ENCODE results near the gene TCEA2.

The TCEA2 gene

GRCh38 chr20:64090165-64090564 is 27.2 kb downstream of the TCEA2 start:
- Histone ChIP-seq H3K27me3 (ENCODE audit: insufficient read depth, low read length, poor library complexity) (peaks cover 4% of the 10 kb centered on the region), H3K79me2 (ENCODE audit: control insufficient read depth, insufficient read depth, low read length) (no peaks in the 10 kb centered on the region), H3K18ac (ENCODE audit: low read length) (no peak overlapping the region), H2BK15ac (replicated peaks; ENCODE audit: low read depth) (no peak overlapping the region), H3K9ac (ENCODE audit: low read length) (no peak overlapping the region), H4K5ac (ENCODE audit: low read length) (no peak overlapping the region), H4K8ac (ENCODE audit: low read depth, low read length) (no peak overlapping the region), H3K23ac (ENCODE audit: low read length) (no peak overlapping the region), H3K79me1 (ENCODE audit: low read length) (no peaks in the 10 kb centered on the region), H3K4me3 (ENCODE audit: low read length) (no peak overlapping the region), H3K56ac (ENCODE audit: low read length) (no peak overlapping the region), H3K4me2 (ENCODE audit: low read length) (no peak overlapping the region), H3K4ac (ENCODE audit: low read depth, low read length) (no peak overlapping the region), H3K36me3 (ENCODE audit: control insufficient read depth, insufficient read depth, low read length) (no peaks in the 10 kb centered on the region), H2BK5ac (ENCODE audit: low read length) (no peak overlapping the region), H3K4me1 (ENCODE audit: control insufficient read depth, low read depth, low read length) (no peaks in the 10 kb centered on the region), H2BK120ac (ENCODE audit: low read depth, low read length) (no peak overlapping the region), H2AK5ac (ENCODE audit: low read length) (no peak overlapping the region), H3K27ac (ENCODE audit: low read depth, low read length) (no peak overlapping the region)
- no CpG with 5 or more reads among the region's 10 CpGs for WGBS (ENCODE audit: extremely low coverage, insufficient coverage, low lambda C conversion rate)
- DNase-seq: peak; percentile 54

GRCh38 chr20:64091340-64091739 is 28.3 kb downstream of the TCEA2 start:
- H3K4ac ChIP-seq (ENCODE audit: low read depth, low read length): no peak overlapping the region
- no peak overlapping the region for H2BK120ac ChIP-seq (ENCODE audit: low read depth, low read length)
- DNase-seq: no peak
- H2AK5ac ChIP-seq (ENCODE audit: low read length): no peak overlapping the region
- H2BK5ac ChIP-seq (ENCODE audit: low read length): no peak overlapping the region
- no peak overlapping the region for H3K27ac ChIP-seq (ENCODE audit: low read depth, low read length)
- H3K79me1 ChIP-seq (ENCODE audit: low read length): no peaks in the 10 kb centered on the region
- no peak overlapping the region for H3K56ac ChIP-seq (ENCODE audit: low read length)
- H2BK15ac ChIP-seq (replicated peaks; ENCODE audit: low read depth): no peak overlapping the region
- H3K9ac ChIP-seq (ENCODE audit: low read length): no peak overlapping the region
- H4K8ac ChIP-seq (ENCODE audit: low read depth, low read length): no peak overlapping the region
- no peak overlapping the region for H4K5ac ChIP-seq (ENCODE audit: low read length)
- no peak overlapping the region for H3K18ac ChIP-seq (ENCODE audit: low read length)
- no peak overlapping the region for H3K4me2 ChIP-seq (ENCODE audit: low read length)
- no peak overlapping the region for H3K23ac ChIP-seq (ENCODE audit: low read length)
- H3K27me3 ChIP-seq (ENCODE audit: insufficient read depth, low read length, poor library complexity): no peaks in the 10 kb centered on the region
- no peaks in the 10 kb centered on the region for H3K4me1 ChIP-seq (ENCODE audit: control insufficient read depth, low read depth, low read length)
- no peak overlapping the region for H3K4me3 ChIP-seq (ENCODE audit: low read length)
- no peaks in the 10 kb centered on the region for H3K36me3 ChIP-seq (ENCODE audit: control insufficient read depth, insufficient read depth, low read length)
- no CpG with 5 or more reads among the region's 19 CpGs for WGBS (ENCODE audit: extremely low coverage, insufficient coverage, low lambda C conversion rate)
- no peaks in the 10 kb centered on the region for H3K79me2 ChIP-seq (ENCODE audit: control insufficient read depth, insufficient read depth, low read length)

DNA sequence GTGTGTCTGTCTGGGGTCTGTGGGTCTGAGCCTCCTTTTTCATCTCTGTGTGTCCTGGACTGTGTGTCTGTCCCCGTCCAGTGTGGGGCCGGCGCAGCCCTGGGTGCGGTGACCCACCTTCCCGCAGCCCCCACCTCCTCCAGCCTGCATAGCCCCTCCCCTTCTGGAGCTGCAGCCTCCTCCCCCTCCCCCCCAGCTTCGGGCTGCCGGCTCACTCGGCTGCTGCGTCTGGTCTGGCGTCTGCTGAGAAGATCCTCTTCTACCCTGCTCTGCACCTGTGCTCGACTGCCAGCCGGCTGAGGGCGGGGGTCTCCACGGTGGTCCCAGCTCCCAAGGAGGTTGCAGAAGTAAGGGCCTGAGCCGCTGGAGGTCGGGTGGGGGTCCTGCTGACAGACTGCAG is 28.8 kb downstream of the TCEA2 start:
- no peak overlapping the region for H2AK5ac ChIP-seq (ENCODE audit: low read length)
- H4K8ac ChIP-seq (ENCODE audit: low read depth, low read length): no peak overlapping the region
- H3K79me2 ChIP-seq (ENCODE audit: control insufficient read depth, insufficient read depth, low read length): no peaks in the 10 kb centered on the region
- H3K4me1 ChIP-seq (ENCODE audit: control insufficient read depth, low read depth, low read length): no peaks in the 10 kb centered on the region
- H3K18ac ChIP-seq (ENCODE audit: low read length): no peak overlapping the region
- no peak overlapping the region for H3K9ac ChIP-seq (ENCODE audit: low read length)
- no peak overlapping the region for H3K4me2 ChIP-seq (ENCODE audit: low read length)
- no peaks in the 10 kb centered on the region for H3K27me3 ChIP-seq (ENCODE audit: insufficient read depth, low read length, poor library complexity)
- no peaks in the 10 kb centered on the region for H3K36me3 ChIP-seq (ENCODE audit: control insufficient read depth, insufficient read depth, low read length)
- H2BK15ac ChIP-seq (replicated peaks; ENCODE audit: low read depth): no peak overlapping the region
- no CpG with 5 or more reads among the region's 16 CpGs for WGBS (ENCODE audit: extremely low coverage, insufficient coverage, low lambda C conversion rate)
- H3K4ac ChIP-seq (ENCODE audit: low read depth, low read length): no peak overlapping the region
- H3K23ac ChIP-seq (ENCODE audit: low read length): no peak overlapping the region
- DNase-seq: no peak
- H3K79me1 ChIP-seq (ENCODE audit: low read length): no peaks in the 10 kb centered on the region
- H3K56ac ChIP-seq (ENCODE audit: low read length): no peak overlapping the region
- no peak overlapping the region for H3K4me3 ChIP-seq (ENCODE audit: low read length)
- no peak overlapping the region for H3K27ac ChIP-seq (ENCODE audit: low read depth, low read length)
- H4K5ac ChIP-seq (ENCODE audit: low read length): no peak overlapping the region
- no peak overlapping the region for H2BK120ac ChIP-seq (ENCODE audit: low read depth, low read length)
- no peak overlapping the region for H2BK5ac ChIP-seq (ENCODE audit: low read length)

DNA sequence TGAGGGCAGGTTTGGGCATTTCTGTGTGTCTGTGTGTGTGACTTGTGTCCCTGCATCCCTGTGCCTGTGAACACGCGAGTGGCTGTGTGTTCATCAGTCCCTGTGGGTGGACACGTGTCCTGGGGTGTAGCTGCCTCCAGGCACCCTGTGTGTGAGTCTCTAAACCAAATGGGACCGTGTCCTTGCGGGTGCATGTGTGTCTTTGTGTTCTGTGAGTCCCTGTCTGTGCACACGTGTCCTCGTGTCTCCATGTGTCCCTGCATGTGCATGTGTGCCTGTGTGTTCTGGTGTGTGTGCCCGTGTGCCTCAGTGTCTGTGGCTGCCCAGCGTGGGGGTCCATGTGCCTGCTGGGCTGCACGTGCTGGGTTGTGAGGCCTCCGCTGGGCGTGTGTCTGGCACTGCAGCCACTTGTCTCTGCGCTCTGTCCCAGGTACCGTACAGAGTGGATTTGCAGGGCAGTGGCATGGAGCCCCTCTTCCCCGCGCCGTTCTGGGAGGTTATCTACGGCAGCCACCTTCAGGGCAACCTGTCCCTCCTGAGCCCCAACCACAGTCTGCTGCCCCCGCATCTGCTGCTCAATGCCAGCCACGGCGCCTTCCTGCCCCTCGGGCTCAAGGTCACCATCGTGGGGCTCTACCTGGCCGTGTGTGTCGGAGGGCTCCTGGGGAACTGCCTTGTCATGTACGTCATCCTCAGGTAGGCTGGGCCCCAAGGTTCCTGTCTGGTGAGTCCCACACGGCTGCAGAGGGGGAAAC is 29.4 kb downstream of the TCEA2 start:
- no peaks in the 10 kb centered on the region for H3K79me2 ChIP-seq (ENCODE audit: control insufficient read depth, insufficient read depth, low read length)
- H3K4me2 ChIP-seq (ENCODE audit: low read length): no peak overlapping the region
- no peak for DNase-seq
- no peak overlapping the region for H2BK15ac ChIP-seq (replicated peaks; ENCODE audit: low read depth)
- H3K79me1 ChIP-seq (ENCODE audit: low read length): no peaks in the 10 kb centered on the region
- H3K4me1 ChIP-seq (ENCODE audit: control insufficient read depth, low read depth, low read length): no peaks in the 10 kb centered on the region
- no peak overlapping the region for H4K8ac ChIP-seq (ENCODE audit: low read depth, low read length)
- H2BK120ac ChIP-seq (ENCODE audit: low read depth, low read length): no peak overlapping the region
- H3K4ac ChIP-seq (ENCODE audit: low read depth, low read length): no peak overlapping the region
- no peak overlapping the region for H3K18ac ChIP-seq (ENCODE audit: low read length)
- no peak overlapping the region for H3K56ac ChIP-seq (ENCODE audit: low read length)
- no peaks in the 10 kb centered on the region for H3K36me3 ChIP-seq (ENCODE audit: control insufficient read depth, insufficient read depth, low read length)
- H3K23ac ChIP-seq (ENCODE audit: low read length): peak overlapping the region; percentile 66
- H2BK5ac ChIP-seq (ENCODE audit: low read length): no peak overlapping the region
- H3K9ac ChIP-seq (ENCODE audit: low read length): no peak overlapping the region
- no peak overlapping the region for H3K4me3 ChIP-seq (ENCODE audit: low read length)
- H3K27me3 ChIP-seq (ENCODE audit: insufficient read depth, low read length, poor library complexity): no peaks in the 10 kb centered on the region
- no peak overlapping the region for H3K27ac ChIP-seq (ENCODE audit: low read depth, low read length)
- no peak overlapping the region for H2AK5ac ChIP-seq (ENCODE audit: low read length)
- WGBS (ENCODE audit: extremely low coverage, insufficient coverage, low lambda C conversion rate): no CpG with 5 or more reads among the region's 27 CpGs
- H4K5ac ChIP-seq (ENCODE audit: low read length): no peak overlapping the region

- H3K4ac ChIP-seq (ENCODE audit: low read depth, low read length): no peak overlapping the region
- H3K4me2 ChIP-seq (ENCODE audit: low read length): no peak overlapping the region
- no peak overlapping the region for H3K27ac ChIP-seq (ENCODE audit: low read depth, low read length)
- H2BK5ac ChIP-seq (ENCODE audit: low read length): no peak overlapping the region
- no peak overlapping the region for H2BK15ac ChIP-seq (replicated peaks; ENCODE audit: low read depth)
- H3K36me3 ChIP-seq (ENCODE audit: control insufficient read depth, insufficient read depth, low read length): no peaks in the 10 kb centered on the region
- H3K4me1 ChIP-seq (ENCODE audit: control insufficient read depth, low read depth, low read length): no peaks in the 10 kb centered on the region
- H3K27me3 ChIP-seq (ENCODE audit: insufficient read depth, low read length, poor library complexity): no peaks in the 10 kb centered on the region
- no CpG with 5 or more reads among the region's 9 CpGs for WGBS (ENCODE audit: extremely low coverage, insufficient coverage, low lambda C conversion rate)
- no peak overlapping the region for H3K23ac ChIP-seq (ENCODE audit: low read length)
- no peak overlapping the region for H3K56ac ChIP-seq (ENCODE audit: low read length)
- no peaks in the 10 kb centered on the region for H3K79me2 ChIP-seq (ENCODE audit: control insufficient read depth, insufficient read depth, low read length)
- no peak overlapping the region for H4K5ac ChIP-seq (ENCODE audit: low read length)
- H3K4me3 ChIP-seq (ENCODE audit: low read length): no peak overlapping the region
- H3K79me1 ChIP-seq (ENCODE audit: low read length): no peaks in the 10 kb centered on the region
- no peak overlapping the region for H2BK120ac ChIP-seq (ENCODE audit: low read depth, low read length)
- H3K9ac ChIP-seq (ENCODE audit: low read length): no peak overlapping the region
- DNase-seq: peak; percentile 33
- H3K18ac ChIP-seq (ENCODE audit: low read length): no peak overlapping the region
- no peak overlapping the region for H4K8ac ChIP-seq (ENCODE audit: low read depth, low read length)
- no peak overlapping the region for H2AK5ac ChIP-seq (ENCODE audit: low read length)
Observed at GRCh38 chr20:64093013-64093503, 30.1 kb downstream of the TCEA2 start.

DNA sequence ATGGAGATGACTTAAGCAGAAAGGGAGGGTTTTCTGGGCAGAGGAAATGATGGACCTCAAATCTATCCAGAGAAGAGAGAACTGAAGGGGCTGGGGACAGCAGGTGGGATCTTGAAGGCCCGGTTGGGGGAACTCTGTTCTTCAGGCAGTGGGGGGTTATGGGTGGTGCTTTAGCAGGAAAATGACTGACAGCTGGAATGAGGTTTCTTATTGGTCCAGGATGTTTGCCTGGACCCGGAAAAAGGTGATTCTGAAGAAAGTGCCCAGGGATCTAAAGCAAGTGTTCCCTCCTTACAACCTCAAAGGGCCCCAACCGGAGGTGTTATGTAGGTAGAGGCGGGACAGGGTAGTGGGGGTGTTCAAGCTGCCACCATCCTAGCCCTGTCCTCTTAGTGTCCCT is 32.5 kb downstream of the TCEA2 start:
- Histone ChIP-seq H2AK5ac (ENCODE audit: low read length) (no peak overlapping the region), H2BK5ac (ENCODE audit: low read length) (no peak overlapping the region), H3K18ac (ENCODE audit: low read length) (no peak overlapping the region), H2BK120ac (ENCODE audit: low read depth, low read length) (no peak overlapping the region), H3K27me3 (ENCODE audit: insufficient read depth, low read length, poor library complexity) (no peaks in the 10 kb centered on the region), H3K27ac (ENCODE audit: low read depth, low read length) (no peak overlapping the region), H4K8ac (ENCODE audit: low read depth, low read length) (no peak overlapping the region), H3K4me1 (ENCODE audit: control insufficient read depth, low read depth, low read length) (no peaks in the 10 kb centered on the region), H3K79me1 (ENCODE audit: low read length) (no peaks in the 10 kb centered on the region), H3K4me2 (ENCODE audit: low read length) (no peak overlapping the region), H3K36me3 (ENCODE audit: control insufficient read depth, insufficient read depth, low read length) (no peaks in the 10 kb centered on the region), H3K4ac (ENCODE audit: low read depth, low read length) (no peak overlapping the region), H3K9ac (ENCODE audit: low read length) (no peak overlapping the region), H4K5ac (ENCODE audit: low read length) (no peak overlapping the region), H3K79me2 (ENCODE audit: control insufficient read depth, insufficient read depth, low read length) (no peaks in the 10 kb centered on the region), H3K56ac (ENCODE audit: low read length) (no peak overlapping the region), H3K4me3 (ENCODE audit: low read length) (no peak overlapping the region), H3K23ac (ENCODE audit: low read length) (no peak overlapping the region), H2BK15ac (replicated peaks; ENCODE audit: low read depth) (no peak overlapping the region)
- DNase-seq: no peak
- no CpG with 5 or more reads among the region's 4 CpGs for WGBS (ENCODE audit: extremely low coverage, insufficient coverage, low lambda C conversion rate)
